Stimulated activated CD4-positive, alpha-beta T cell treated with anti-CD3 and anti-CD28 coated beads, Interleukin-2, amount 100 ng/mL, for 24 hours (primary cell): ENCODE results near the gene LAIR2.
"Not testable (repeated sequence)": the region's sequence is repeated elsewhere in the genome, so short reads cannot be mapped to it uniquely, and the experiment has no call there.

Source experiments
- DNase-seq, 2 donors: peaks; one replicate each; pipeline ENCODE4 v3.0.0-alpha.2; 2020

Gene LAIR2

DNA sequence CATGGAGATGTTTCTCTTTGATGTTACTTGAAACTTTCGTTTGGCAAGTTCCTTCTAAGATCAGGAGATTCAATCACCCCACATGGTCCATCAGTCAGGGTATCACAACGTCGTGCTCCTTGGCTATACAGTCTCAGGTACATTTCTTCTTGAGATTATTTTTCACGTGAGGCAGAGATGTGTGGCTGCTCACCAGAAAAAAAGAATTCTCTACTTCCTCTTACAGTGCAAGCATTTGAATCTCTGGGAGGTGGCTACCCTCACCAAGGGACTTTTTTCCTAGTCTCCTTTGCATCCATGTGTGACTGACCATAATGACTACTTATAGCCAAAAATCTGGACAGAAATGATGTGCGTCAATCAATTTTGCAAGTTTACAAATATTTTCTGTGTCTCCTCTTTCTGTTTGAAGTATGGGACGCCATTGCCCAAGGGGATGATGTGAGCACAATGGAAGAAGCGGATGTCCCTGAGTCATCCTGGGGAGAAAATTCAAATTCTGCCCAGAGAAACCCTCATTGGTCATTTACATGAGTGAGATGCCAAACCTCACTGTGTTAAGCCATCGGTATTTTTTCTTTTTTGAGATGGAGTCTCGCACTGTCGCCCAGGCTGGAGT is 8.6 kb upstream of the LAIR2 start:
- no peak for DNase-seq

DNA sequence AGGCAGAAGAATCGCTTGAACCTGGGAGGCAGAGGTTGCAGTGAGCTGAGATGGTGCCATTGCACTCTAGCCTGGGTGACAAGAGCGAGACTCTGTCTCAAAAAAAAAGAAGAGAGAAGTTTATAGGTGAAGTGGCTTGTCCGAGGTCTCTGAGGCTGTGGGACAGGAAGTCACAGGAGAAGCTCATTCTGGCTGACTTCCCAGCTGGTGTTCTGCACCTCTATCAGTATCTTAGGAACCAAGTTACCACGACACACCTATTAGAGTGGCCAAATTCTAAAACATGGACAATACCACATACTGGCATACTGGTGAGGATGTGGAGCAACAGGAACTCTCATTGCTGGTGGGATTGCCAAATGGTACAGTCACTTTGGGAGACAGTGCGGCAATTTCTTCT is 7.3 kb upstream of the LAIR2 start:
- not testable (repeated sequence) for DNase-seq

DNA sequence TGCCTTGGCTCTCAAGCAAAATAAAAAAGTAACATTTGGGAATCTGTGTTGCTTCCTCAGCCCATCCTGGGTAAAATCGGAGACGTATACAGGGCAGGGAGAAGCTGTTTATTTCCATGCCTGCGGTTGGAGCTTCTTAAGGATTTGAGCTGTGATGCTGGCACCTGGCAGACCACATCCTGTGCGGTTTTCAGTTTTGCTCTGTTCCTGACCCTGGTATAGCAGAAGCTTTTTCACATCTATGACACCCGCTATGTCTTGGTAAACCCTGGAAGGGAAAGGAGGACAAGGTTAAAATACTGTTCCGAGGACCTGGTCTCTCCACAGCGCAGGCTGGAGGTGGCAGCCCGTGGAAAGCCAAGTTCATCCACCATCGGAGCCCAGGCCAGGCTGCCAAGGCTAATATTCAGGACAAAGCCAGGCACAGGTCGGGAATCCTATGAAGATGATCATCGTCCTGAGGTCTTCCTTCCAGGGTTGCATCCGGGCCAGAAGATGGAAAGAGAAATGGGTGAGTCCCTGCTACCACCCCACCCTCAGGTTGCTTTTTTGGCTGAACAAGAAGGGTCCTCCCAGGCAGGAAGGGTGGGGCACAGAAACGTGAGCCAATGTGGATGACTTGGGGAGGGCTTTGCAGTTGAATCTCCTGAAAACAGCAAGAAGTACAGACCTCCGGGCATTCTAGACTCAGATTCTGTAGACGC is 4.7 kb upstream of the LAIR2 start:
- not testable (repeated sequence) for DNase-seq

- DNase-seq = not testable (repeated sequence)
Observed at GRCh38 chr19:54498451-54498772, 4.2 kb upstream of the LAIR2 start.

DNA sequence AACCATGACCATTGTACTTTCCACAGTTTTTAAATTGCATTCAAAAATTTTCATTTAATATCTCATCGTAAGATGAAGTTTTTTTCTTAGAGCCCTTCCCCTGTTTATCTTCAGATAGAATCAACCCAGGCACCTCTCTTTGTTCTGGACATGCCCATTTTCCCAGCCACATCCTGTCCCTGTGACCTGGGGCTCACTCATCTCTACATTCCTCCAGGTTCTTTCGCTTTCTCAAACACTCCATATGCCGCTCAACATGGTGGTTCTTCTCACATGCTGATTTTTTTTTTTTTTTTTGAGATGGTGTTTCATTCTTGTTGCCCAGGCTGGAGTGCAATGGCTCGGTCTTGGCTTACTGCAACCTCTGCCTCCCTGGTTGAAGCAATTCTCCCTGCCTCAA is 2.9 kb downstream of the LAIR2 start:
- DNase-seq = not testable (repeated sequence)

DNA sequence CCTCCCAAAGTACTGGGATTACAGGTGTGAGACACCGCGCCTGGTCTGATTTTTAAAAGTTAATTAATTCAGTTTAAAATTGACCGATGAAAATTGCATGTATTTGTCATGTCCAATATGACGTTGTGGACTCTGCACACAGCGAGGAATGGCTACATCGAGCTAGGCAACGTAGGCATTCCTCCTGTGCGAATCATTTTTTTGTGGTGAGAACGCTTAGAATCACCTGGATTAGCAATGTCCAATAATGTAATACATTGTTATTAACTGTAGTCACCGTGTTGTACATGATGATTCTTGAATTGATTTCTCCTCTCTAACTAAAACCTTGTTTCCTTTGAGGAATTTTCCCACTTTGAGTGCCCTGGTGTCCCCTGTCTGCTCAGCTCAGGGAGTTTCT is 3.4 kb downstream of the LAIR2 start:
- DNase-seq = no peak

DNA sequence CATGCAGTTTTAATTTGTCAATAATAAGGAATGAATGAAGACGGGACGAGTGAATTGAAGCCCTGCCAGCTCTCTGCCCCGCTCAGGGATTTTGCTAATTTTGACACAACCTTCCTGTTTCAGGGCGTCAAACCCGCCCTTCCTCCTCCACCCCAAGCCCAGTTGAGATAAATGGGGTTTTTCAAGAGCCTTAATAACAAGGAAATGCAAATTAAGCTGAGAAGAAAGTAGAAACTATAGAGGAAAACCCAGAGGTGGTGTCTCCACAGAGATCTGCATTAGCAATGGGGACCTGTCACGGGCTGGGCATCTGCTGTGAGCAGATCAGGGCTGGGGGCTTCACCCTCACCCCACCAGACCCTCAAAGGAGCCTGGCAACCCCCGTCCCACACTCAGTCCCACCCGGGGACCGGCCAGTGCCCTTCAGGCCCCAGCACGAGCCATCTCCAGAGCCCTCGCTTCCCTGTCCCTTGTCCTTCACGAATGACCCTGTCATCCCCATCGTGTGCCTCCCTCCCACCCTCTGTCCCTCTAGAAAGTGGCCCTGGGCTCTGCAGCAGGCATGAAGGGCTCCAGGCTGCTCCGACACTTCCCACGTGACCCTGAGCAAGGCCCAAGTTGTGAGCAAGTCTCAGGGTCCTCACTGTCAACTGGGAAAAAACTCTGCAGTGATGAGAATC is 4.5 kb downstream of the LAIR2 start:
- DNase-seq = not testable (repeated sequence)

GRCh38 chr19:54507824-54508223 is 5.2 kb downstream of the LAIR2 start:
- no peak for DNase-seq

- not testable (repeated sequence) for DNase-seq
Observed at GRCh38 chr19:54508487-54508886, 5.9 kb downstream of the LAIR2 start.

GRCh38 chr19:54509200-54509940 is 6.7 kb downstream of the LAIR2 start:
- not testable (repeated sequence) for DNase-seq

- DNase-seq = no peak
Observed at GRCh38 chr19:54515156-54515555, 12.5 kb downstream of the LAIR2 start.

GRCh38 chr19:54517483-54517882 is 14.9 kb downstream of the LAIR2 start:
- peak; percentile 59 to 78 for DNase-seq

DNA sequence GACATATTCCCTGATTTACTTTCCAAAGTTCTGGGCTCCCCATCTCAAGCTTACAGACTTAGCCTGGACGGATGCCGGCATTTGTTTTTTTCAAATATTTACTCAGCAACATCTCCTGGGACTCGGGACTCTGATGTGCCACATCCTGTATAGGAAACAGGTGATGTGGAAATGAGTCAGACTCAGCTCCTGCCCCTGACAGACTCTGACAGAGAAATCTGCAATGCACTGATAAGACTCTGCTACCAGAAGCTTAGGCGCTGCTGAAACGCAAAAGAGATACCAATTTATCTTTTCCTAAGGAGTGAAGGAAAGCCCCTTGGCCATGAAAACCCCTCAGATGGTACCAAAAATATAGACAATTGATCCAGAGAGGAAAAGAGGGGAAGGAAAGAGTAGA is 16.2 kb downstream of the LAIR2 start:
- DNase-seq = peak in 1 of 2 donors; percentile 32

GRCh38 chr19:54521022-54521859 is 18.6 kb downstream of the LAIR2 start:
- DNase-seq = peak in 1 of 2 donors; percentile 29

DNA sequence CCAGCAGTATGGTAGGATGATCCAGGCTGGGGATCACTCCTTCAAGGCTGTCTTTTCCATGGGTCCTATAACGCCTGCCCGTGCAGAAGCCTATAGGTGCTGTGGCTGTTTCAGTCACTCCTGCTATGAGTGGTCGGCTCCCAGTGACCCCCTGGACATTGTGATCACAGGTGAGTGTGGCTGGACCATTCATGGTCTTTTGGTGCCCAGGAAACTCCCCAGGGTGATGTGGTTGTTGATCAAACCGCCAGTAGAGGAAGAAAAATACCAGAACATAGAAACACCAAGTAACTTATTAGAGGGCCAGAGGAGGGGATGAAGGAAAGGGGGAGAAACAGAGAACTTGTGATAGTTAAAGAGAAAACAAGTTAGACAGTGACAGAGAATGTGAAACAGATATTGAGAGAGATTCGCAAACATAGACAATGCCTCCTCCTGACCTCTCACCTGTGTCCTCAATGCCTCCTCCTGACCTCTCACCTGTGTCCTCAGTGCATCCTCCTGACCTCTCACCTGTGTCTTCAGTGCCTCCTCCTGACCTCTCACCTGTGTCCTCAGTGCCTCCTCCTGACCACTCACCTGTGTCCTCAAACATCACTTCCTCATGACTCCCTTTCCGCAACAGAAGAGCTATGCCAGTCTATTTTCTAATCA is 19.4 kb downstream of the LAIR2 start:
- DNase-seq = no peak

DNA sequence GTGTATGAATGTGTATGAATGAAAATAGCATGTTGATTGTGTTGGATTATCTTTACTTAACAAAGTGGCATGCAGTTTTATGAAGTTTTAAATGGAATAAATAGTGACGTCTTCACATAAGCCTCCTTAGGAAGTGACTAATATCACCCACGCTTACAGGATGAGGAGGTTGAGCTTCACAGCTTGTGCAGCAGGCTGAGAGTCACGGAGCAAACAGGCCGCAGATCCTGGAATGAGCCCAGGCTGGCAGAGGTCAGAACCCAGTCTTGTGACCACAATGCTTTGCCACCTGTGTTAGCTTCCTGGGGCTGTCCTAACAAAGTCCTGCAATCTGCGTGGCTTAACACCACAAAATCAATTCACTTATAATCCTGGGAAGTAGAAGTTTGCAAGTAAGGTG is 20.8 kb downstream of the LAIR2 start:
- peak; percentile 25 to 69 for DNase-seq

DNA sequence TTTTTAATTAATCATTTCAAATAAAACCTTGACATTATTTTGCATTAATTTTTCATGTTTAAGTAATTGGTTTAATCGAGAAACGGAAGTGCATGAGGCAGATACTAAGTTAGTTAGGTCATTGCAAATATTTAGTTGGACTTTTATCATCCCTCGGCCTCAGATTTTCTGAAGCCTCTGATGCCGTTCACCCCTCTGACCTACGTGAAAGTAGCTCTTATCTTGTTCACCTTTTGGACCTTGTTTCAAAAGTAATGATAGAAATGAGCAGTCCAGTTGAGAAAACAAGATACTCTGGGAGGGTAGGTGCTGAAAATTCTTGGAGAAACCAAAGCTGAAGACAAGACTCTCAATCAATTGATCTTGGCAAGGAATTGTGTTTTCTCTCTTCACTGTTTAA is 23.0 kb downstream of the LAIR2 start:
- no peak for DNase-seq

GRCh38 chr19:54526972-54527371 is 24.3 kb downstream of the LAIR2 start:
- no peak for DNase-seq

GRCh38 chr19:54530866-54531265 is 28.2 kb downstream of the LAIR2 start:
- no peak for DNase-seq

DNA sequence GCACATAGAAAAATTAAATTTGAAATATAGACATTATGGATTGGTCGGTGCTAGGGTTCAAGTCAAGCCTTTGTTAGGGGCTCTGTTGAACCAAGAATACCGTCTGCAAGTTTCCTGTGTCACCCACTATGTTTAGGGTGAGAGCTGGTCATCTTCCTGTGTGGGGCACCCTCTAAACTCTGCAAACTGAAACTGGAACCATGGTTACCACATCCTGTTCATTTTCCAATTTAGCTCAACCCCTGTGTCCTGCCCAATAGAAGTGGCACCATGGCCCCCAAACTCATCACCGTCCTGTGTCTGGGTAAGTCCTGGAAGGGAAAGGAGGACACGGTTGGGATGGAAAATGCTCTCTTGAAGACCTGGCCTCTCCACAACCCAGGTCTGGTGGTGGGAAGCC is 29.9 kb downstream of the LAIR2 start:
- DNase-seq = no peak

DNA sequence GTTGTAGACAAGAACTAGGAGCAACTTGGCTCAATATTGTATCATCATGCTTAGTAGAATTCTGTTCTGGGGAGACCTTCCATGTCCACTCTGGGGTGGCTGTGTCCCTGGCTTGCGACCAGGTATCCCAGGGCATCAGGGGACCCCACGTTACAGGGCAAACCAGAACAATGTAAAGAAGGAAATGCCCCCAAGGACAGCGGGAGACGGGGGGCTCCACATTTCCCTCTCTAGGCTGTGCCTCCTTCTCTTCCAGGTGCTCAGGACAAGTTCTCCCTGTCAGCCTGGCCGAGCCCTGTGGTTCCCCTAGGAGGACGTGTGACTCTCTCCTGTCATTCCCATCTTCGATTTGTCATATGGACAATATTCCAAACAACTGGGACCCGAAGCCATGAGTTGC is 30.8 kb downstream of the LAIR2 start:
- no peak for DNase-seq

- DNase-seq = no peak
Observed at GRCh38 chr19:54534156-54534555, 31.5 kb downstream of the LAIR2 start.
